Stimulated activated CD8-positive, alpha-beta memory T cell treated with anti-CD3 and anti-CD28 coated beads, Interleukin-15, amount 100 ng/mL, for 48 hours (primary cell): Measurements from ENCODE around the gene SLC35F4.
"Not testable (repeated sequence)": the region's sequence is repeated elsewhere in the genome, so short reads cannot be mapped to it uniquely, and the experiment has no call there.

Source experiments
- DNase-seq, 2 donors: peaks; one replicate each; pipeline ENCODE4 v3.0.0-alpha.2; 2020; ENCODE audit warnings: low read depth in 2 of 2

SLC35F4 gene

DNA sequence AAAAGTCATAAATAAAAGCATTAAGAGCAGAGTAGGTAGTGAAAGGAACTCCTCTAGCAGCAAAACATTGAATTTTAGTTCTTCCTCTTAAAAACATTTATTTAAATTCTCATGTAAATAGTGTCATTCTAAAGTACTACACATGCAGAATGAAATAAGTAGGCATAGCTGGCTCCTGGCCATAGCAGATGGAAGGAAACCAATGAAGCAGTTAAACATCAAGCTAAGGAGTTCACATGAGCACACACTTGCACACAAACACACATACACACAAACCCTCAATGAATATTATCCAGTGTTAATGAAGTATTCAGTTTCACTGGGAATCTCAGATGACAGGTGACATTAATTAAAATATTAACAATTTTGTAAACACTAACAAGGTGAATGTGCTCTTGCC is 69.3 kb downstream of the SLC35F4 start:
- no peak for DNase-seq

DNA sequence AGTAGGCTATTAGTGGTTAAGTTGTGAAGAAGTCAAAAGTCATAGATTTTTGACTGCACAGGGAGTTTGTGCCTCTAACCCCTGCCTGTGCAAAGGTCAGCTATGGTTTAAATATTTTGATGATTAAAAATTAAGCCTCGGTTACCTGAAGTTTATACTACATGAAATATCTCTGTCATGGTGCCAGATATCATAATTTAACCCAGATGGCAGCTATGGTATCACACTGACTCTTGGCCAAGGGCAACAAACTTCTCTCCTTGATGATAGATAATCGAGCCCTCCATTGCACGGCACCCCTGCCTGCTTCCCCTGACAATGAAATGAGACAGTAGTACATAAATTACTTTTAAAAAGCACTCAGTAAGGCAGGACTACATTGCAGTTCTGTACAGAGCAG is 80.8 kb downstream of the SLC35F4 start:
- DNase-seq: no peak

DNA sequence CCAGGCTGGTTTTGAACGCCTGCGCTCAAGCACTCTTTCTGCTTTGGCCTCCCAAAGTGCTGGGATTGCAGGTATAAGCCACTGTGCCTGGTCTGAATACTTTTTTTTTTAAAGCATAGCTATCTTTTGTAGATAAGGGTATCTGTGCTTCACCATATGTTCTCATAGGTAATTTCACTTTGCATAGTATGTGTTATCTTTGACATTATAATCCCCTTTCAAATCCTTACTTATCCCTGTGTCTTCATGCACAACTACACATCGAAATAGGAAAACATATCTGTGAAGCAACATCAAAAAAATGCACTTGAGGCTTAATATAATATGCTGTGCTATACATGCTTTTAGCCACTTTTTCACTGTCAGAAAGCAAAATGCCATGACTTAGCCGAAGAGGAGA is 94.1 kb downstream of the SLC35F4 start:
- DNase-seq: no peak

DNA sequence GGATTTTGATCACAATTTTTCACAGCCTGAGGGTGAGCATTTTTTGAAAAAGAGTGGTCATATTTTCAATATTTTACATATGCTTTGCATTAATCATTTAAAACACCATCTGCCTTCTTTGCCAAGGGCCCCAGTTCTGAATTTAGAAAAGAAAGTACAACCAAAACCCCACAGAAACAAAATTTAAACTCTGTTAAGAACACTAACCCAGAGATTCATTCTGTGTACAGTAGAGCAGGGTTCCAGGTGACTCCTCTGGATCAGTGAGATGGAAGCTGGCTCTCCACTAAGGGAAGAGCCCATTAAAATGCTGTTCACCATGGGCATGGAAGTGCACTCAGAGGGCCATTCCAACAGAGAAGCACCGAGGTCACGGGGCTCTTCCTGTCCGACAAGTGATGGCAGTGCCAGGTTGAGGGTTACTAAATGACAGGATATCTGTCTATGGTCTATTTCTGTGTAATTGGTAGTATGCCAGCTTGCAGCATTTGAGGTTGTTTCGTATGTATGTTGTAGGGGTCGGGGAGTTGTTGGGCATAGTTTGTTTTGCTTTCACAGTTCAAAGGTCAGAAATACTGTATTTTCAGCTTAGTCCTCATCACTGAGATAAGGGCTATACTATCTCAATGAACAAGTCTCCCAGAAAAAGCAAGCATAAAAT is 95.9 kb downstream of the SLC35F4 start:
- DNase-seq: no peak

DNA sequence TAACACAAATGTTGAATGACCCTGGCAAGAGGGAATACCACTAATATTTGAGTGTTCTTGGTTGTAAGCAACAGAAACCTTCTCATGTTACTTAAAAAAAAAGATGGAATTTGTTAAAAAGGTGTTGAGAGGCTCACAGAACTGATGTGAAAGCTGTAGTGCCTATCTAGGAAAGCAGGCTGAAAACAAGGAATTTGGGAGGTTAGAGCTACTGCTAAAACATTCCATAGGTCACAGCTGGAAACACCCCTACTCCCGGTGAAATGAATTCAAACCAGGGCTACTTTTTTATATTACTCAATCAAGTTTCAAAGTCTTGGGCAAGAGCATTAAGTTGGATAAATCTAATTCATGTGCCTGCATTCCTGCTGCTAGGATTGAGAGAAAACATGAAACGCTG is 104.1 kb downstream of the SLC35F4 start:
- DNase-seq: no peak

DNA sequence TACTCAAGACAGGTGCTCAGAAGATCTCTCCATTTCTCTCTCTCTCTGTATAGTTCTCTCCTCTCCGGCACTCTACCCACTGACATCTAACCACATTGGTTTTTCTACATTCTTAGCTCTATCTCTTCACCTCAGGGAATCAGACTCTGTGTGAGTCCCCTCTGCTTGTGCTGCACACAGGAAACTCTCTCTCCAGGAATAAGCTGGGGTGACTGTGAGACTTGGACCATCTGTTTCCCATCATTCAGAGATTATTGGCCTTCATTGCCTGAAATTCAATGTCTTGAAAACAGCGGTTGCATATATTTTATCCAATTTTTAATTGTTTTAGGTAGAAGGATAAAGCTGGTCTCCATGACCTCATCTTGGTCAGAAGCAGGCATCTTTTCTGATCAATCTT is 105.0 kb downstream of the SLC35F4 start:
- no peak for DNase-seq

DNA sequence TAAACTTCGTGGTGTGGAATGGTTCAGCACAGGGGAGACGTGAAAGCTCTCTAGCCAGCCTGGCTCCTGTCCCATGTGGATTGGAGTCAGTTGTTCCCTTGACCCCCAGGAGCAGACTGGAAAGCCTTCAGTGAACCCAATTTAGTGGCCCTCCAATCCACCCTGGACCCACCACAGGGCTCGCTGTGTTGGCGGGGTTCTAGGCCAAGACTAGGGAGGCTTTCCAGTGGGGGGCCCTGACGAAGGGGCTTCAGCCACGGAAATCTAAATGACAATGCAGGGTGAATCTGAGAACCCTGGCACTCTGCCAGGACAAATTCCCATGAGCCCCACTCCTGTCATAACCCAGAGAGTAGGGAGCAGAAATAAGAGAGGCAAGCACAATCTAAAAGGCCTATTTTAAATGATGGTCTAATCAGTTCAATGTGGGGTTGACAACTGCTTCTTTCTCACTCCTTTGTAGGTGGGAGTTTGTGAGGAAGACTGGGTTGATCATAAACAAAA is 110.8 kb downstream of the SLC35F4 start:
- DNase-seq: no peak

DNA sequence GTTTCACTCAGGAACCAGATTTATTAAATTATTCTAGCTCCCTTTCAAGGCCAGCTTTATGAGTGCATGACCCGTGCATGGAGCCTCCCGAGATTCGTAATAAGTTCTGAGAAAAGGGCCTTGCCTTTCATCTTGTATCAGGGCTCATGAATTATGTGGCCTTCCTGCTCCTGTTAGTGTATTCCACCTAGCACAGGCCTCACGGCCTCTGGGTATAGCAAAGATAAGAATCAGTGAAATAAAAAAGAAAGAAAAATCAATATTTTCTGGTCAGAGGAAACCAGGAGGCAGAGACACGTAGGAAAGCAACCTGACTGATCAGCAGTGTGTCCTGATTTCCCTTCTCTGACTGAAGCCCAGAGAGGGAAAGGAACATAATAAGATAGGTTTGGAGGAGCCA is 111.4 kb downstream of the SLC35F4 start:
- DNase-seq: no peak

DNA sequence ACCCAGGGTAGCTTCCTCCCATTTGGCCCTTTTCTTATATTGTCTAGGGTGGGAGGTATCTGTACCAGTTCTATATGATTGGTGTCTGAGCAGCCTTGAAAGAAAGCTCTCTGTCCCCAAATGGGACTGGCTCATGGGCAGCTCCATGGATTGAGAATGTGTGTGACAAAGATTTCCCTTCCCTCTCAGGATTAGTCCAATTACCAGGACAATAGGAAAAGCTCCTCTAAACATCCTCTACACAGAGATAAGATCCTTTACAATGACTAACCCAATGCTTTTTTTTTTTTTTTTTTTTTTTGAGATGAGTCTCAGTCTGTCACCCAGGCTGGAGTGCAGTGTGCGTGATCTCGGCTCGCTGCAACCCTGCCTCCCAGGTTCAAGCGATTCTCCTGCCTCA is 112.1 kb downstream of the SLC35F4 start:
- no peak for DNase-seq

DNA sequence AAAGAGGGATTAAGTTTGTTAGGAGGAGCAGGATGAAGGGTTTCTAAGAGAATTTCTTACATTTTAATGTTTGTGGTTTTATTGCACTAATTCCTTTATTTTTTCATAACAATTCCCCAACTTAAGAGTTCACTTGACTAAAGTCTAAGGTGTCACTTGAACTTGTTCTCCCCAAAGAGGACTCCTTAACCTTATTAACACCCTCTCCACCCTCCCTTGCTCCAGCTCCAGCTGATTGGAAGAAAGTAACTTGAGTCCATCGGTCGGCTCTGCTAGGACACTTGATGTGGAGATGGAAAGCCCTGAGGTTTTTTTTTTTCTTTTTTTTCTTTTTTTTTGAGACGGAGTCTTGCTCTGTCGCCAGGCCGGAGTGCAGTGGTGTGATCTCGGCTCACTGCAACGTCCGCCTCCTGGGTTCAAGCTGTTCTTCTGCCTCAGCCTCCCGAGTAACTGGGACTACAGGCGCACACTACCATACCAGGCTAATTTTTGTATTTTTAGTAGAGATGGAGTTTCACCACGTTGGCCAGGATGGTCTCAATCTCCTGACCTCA is 113.7 kb downstream of the SLC35F4 start:
- DNase-seq: not testable (repeated sequence)

DNA sequence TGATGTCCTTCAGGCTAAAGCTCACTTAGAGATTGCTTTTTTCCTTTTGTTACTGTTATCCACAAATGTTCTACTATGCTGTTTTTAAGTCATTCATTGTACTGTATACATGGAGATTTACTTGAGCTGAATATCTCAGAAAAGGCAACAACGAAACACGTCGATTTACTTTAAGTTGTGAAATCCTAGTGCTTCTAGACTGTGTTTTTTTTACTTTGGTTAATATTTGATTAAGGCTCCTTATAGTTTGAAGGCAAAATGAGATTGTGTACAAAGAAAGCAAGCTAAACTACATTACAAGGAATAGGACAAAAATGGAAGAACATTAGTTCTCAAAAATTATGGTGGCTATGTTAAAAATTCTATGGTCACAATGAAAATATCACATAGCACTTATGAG is 114.5 kb downstream of the SLC35F4 start:
- DNase-seq: no peak

DNA sequence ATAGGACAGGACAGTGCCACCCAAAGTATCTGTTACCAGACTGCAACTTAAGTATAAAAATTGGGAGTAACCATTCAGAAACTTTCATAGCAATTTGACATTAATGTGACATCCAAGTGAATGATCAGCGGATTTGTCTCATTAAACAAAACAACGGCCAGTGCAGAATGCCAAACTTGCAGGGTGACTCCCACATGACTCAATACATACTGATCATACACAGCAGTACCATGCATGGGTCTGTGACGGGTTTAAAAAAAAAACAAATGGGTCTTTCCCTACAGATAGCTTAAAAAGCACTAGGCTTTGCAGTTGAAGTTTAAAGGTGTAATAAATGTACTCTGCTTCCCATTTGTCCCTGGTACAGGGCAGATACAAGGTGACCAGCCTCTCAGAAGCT is 116.6 kb downstream of the SLC35F4 start:
- no peak for DNase-seq

DNA sequence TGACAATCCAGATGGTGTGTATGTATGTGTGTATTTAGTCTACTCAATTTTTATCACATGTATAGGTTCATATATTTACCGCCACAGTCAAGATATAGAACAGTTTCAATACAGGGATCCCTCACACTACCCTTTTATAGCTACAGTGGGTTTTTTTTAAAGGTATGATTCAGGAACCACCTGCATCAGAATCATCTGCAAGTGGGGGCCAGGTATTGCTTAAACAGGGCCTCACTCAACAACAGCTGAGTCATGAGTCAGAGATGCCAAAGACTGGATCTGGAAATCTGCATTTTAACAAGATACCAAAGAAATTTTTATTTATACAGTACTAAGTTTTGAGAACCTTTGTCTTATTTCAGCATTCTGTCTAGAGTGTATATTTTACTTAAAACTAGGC is 117.6 kb downstream of the SLC35F4 start:
- no peak for DNase-seq

DNA sequence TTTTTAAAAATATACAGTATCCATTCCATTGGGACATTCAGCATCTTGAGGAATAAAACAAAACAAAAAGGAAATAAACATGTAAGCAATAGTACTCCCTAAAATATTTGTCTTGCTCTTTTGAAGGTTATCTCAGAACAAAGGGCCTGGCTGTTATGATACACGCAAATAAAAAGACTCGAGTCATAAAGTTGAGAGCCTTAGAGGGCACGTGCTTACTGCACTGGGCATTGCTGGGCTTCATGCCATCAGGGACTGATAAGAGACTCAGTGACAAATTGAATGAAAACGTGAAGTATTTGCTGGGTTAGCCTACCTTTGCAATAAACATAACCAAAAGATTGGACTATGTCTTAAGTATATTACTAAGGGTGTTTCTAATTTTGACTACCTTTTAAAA is 118.9 kb downstream of the SLC35F4 start:
- DNase-seq: no peak

DNA sequence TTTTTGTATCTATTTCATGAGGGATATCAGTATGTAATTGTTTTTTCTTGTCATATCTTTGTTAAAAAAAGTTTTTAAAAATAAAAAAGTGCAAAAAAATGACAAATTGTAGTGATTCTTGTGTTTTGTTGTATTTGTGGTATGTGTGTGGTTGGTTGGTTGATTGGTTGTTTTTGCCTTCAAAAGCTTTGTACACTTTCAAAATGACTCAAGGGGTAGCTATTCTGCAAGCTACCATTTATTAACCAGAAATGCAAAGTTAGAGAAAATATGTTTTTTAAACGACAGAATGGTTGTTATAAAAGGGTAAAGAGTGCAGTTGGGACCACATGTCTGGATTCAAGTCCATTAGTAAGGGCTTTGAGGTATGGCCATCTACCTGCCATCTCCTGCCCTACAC is 119.3 kb downstream of the SLC35F4 start:
- no peak for DNase-seq

DNA sequence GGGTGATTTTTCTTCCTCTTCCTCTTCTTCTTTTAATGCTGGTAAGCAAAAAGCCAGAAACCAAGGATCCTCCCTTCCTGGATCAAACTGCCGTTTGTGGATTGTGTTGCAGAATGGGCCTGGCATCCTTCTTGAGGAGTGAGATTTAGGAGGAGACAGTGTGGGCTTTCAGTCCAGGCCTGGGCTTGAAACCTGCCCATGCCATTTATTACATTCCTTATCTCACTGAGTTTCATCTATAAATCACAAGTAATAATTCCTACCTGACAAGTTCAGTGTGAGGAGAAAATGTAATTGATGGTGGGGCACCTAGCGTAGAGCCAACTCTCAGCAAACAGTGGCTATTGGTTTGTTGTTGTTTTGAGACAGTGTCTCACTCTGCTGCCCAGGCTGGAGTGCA is 126.4 kb downstream of the SLC35F4 start:
- DNase-seq: no peak

DNA sequence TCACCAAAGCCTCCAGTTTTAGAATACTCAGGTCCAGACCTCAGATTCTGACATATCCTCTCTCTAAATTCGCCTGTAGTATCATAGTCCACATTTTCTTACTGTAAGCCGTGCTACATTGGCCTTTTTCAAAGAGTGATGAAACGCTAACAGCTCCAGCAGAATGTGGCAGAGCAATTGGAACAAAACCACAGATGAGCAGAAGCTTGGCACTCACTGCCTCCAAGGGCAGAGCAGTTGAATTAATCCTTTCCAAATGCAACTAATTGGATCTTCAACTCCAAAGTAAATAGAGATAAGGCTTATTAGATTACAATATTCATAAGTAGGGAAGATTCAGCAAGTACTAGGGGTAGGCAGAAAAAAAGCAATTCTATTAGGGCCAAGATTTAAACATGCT is 128.3 kb downstream of the SLC35F4 start:
- no peak for DNase-seq

DNA sequence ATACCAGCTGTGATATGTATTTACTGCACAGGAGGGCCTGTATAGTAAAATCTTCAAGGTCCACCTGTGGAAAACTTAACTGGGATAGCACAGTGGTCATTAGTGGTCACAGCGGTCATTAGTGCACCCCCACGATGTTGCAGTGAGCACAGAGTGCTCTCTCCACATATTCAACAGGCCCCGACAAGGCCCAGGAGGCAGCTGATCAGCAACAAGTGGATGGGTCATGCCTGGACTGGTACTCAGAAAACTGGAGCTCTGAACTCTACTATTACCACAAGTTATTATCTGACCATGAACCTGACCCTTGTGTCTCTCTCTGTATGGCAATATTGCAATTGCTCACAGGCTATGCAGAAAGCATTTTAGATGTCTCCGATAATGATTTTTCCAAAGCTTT is 129.5 kb downstream of the SLC35F4 start:
- DNase-seq: no peak

DNA sequence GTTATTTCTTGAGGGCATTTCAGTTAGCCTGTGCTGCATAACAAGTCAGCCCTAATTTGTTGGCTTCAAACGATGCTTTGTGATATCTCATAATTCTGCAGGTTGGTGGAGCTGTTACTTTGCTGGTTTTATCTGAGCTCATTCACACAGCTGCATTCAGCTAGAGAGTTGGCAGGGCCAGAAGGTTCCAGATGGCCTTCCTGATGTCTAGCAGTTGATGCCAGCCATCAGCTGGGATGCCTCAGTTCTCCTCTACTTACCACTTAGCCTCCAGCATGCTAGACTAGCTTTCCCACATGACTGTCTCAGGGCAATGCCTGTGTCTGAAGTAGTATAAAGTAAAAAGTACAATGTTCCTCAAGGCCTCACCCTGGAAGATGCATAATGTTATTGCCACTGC is 130.6 kb downstream of the SLC35F4 start:
- no peak for DNase-seq

DNA sequence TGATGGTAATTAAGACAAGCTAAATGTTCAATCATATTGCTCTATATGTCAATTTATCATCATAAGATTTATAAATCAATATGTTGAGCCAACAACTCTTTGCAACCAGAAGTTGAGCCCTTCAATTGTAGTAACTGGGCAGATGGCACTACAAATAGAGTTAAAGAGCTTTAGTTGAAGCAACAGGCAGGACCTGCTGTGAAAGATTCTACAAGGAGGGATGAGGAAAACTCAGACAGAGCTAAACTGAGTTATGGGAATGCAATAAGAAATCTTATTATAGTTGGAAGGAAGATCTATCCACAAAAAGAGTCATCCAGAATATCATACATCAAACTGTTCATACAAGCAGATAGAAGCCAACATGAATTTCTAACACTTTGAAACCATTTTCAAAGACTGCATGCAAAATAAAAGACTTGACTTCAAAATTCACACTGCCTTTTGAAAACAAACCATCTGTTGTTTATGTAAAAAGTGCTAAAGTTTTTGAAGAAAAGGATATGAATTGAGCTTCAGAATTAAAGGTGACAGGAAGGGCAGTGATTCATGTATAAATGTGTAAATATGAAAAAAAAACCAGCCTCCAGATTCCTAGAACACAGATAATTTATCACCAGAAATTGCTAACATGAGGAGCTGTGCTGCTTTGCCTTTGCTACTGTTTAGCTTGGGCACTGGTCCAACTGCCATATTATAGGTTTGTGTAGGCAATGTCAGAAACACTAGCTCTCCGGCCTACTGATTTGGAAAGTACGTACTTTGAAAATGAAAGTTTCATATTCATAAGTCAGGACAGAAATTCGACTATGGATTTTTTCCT is 133.2 kb downstream of the SLC35F4 start:
- DNase-seq: no peak

DNA sequence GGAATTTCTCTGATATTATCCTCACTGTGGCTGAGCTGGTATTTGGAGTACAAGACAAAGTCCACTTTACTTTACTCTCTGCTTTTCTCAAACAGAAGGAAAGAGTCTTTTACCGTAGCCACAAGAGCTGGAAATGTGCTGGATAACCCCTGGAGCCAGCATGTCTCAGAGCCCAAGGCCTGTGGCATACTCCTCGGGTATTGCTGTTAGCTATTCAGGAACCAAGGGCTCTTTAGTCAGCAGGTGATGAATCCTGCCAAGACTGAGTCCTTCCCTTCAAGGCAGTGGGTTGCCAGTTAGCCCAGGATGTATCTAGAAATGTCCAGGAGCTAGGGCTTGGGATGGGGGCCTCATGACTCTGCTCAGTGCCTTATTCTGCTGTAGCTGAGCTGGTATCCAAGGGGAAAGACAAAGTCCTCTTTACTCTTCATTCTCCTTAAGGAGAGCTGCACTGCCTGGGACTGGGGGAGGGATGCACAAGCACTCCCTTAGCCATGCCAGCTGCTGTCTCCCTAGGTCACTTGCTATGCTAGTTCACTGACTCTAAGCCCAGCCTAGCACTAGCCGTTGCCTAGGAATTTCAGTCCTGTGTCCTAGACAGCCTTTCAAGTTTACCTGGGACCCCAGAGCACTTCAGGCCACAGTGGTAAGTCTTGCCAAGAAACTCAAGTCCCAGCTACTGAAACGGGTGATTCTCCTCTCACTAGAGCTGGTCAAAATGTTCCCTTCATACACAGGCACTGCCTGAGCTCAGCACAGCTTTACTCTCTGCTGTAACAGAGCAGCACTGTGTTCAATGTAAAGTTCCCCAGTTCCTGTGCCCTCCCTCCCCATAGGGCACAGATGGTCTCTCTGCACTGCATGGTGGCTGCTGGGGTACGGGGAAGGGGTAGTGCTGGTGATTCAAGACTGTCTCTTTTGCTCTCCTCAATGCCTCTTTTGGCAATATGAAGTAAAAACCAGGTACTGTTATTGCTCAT is 136.4 kb downstream of the SLC35F4 start:
- DNase-seq: no peak
